GM21423 (cell line): ENCODE data around the gene KBTBD12.

Source experiments
- ATAC-seq: cut with Tn5 transposase; IDR thresholded peaks from one replicate; pipeline ENCODE4 v1.9.1; 2021; ENCODE audit warnings: mild to moderate bottlenecking, moderate library complexity; ENCODE audit not compliant: unreplicated experiment

KBTBD12 gene

DNA sequence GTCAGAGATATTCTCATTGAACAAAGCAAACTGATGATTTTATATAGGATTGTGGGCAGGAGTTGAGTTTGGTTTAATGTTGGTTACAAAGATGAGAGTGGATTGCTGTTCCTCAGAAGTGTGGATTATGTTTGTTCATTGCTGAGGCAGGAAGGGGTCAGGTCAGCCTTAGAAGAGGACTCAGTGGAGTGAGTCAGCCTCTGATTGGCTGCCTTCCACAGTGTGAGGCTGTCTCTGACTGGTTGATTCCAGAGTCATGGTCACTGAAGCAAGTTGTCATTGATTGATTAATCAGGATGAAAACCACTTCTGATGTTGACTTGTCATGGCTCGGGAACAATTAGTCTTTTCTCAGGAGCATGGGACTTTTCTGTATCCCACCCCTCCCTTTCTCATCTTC, 36.2 kb downstream of the KBTBD12 start:
- no peak for ATAC-seq

DNA sequence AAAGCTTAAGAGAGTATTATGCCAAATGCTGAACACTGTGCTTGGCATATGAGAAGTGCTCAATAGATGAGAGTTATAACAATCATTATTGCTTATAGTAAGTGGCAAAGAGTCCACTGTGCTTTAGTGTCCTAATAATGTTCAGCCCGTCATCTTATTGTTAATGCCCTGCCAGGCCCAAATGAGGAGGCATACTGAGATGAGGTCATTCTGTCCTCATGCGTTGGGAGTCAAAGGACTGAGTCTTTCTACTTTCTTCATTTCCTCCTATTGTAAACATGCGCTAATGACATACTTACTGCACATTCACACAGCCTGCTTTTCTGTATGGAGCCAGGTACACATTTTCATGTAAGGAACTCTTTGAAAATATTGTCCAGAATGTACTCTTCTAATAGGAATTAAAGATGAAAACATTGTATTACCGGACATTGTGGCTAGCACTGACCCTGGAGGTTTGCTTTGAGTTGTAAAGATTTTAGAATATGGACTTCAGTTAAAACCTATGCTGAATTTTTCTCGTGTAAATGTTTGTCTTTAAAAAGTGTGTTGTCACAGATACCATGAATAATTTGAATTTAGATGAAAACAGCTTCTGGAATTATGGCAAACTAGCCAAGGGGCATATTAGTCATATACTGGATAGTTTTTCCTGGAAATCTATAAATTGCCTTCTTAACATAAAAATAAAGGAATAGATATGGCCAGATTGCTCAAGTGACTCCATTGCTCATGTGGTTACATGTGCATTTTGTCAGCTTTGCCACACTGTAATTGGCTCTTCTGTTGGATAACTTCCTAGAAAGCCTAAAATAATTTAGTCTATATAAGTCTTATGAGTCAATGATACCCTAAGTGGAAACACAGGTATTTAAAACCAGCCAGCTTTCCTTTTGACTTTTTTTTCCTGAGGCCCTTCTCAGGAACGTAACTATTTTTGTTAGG, 38.3 kb downstream of the KBTBD12 start:
- no peak for ATAC-seq

DNA sequence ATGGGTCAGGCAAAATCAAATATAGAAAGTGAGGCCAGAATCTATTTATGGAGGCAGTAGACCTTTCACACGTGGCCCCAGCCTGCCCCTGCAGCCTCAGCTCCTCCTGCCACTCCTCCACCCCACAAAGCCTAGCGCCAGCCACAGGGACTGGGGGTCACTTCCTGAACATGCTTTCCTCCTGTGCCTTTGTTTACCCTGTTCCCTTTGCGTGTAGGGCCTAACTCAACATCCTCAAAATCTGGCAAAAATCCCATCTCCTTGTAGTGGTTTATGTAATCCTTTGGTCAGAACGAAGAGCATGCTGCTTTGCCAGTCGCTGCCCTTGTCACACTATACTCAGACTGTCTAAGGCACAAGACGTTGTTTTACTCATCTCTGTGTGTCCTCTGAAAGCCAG, 39.6 kb downstream of the KBTBD12 start:
- ATAC-seq = no peak

DNA sequence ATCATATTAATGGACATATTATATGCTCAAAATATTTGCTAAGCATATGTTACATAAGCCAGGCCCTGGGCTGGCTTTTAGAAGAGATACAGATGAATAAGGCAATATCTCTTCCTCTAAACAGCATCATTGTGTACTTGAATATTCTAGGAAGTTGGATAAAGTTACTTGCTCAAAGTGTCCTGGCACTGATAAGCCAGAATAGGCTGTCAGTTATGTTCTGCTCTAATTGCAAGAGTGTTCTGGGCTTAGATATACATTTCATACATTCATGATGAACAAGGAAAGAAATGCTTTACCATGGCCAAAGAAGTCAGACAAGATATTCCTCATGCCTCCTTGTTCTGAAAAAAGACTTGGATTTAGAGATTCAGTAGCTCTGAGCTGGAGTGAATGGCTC, 40.7 kb downstream of the KBTBD12 start:
- no peak for ATAC-seq

DNA sequence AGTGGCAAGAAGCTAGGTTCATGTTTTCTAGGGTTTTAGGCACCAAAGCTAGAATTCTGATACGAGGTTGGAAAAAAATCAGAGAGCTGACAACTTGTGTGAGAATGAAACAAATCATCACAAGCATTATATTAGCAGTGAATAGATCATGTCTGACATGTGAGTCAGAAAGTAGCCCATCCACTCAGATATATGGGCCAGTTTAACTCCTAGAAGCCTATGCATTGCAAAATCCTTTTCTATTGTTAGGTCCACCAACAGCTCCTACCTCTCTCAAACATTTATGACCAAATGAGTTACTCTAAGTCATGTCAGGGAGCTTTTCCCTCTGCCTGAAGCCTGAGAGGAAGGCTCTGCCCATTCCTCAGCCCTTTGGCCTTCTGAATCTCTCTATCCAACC, 44.0 kb downstream of the KBTBD12 start:
- ATAC-seq = no peak

DNA sequence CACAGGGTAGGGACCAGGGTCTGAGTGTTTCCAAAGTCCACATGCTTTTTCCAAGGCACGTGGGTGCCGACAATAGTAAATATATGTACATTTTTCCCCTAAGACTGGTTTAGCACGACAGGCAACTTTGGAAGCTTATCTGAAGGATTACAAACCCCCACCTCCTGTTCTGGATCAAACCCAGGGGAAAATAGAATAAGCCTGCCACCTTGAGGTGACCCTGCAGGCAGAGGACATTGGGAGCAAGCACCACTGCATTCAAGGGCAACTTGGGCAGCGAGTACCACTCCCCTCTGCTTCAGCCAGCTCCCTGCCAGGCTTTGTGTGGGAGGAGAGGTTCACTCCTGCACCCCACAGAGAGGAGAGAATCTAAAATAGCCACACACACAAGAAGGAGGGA, 44.8 kb downstream of the KBTBD12 start:
- no peak for ATAC-seq

DNA sequence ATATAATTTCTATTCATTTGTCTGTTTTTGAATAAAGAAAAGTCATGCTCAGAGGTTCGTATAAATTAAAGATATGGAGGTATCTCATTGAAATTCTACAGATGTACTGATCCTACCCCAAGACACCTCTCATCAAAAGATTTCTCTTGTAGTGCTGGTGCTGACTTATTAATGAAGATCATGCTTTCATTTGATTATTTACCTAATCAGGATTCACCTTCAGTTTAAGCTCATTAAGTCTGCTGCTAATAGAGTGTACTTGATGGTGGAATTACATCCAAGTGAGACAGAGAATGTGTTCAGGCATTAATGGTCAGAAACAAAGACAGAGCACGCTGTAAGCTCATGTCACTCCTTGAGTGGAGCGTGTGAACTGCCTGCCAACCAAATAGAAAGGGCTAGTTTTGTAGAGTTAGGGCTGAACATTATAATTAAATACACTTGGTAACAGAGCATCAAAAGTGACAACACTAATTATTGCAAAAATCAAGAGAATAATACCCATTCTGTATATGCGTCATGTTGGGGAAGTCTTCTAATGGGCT, 45.5 kb downstream of the KBTBD12 start:
- no peak for ATAC-seq

DNA sequence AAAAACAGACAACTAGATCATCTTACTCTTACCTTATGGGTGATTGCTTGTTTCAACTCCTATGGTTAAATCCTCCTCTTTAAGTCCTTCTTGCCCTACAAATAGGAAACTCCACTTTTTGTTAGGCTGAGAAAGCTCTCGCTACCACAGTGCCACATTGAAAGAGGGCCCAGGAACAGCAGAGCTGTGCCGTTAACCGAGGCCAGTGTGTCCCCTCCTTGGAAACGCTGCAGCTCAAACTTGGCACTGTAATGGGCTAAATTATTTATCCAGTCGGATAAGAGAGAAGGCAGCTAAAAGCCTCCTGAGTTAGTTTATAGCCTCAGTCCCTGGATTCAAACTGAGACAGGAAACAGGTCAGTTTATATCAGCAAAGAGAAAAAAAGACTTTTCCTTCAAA, 46.1 kb downstream of the KBTBD12 start:
- no peak for ATAC-seq

DNA sequence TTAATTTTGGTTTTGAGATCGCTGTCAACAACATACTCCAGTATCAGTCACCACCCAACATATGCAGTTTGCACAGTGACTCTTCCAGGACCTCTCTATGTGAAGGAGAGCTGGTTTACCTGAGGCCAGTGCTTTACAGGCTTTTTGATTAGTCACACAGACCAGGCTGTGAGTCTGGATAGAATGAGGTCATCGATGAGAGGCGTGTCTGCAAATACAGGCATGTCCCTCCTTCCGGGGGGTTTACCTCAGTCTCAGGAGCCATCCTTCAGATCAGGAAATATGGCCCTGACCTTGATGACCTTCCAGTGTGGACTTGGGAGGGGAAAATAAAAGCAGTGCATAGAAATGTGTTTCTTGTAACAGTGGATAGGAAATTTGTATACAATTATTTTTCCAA, 46.9 kb downstream of the KBTBD12 start:
- ATAC-seq = no peak

DNA sequence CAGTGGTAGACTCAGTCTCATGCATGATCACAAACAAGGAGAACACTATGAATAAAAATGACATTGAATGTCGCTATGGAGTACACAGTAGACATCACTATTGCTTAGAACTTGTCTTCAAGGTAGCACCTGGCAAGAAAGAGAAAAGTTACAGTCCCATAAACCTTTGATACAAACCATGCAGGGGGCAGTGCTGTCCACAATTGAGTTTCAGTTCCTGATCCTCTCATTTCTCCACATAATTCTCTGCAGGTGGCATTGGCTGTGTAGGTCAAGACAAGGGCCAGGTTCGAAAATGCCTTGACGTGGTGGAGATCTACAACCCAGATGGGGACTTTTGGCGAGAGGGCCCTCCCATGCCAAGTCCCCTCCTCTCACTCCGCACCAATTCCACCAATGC, 47.9 kb downstream of the KBTBD12 start:
- ATAC-seq = no peak

DNA sequence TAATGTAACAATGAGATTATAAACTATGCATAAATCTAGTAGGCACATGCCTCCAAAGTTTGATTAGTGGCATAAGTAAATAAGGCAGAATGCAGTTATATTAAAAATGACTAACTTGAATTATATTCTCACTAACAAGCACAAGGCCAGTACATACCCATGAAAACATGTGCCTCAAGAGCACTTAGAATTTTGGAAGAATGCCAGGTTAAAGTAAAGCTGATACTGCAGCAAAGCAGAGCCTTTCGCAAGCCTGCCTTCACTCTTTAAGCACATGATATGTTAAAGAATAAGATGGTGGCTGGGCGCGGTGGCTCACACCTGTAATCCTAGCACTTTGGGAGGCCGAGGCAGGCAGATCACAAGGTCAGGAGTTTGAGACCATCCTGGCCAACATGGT, 49.0 kb downstream of the KBTBD12 start:
- no peak for ATAC-seq

DNA sequence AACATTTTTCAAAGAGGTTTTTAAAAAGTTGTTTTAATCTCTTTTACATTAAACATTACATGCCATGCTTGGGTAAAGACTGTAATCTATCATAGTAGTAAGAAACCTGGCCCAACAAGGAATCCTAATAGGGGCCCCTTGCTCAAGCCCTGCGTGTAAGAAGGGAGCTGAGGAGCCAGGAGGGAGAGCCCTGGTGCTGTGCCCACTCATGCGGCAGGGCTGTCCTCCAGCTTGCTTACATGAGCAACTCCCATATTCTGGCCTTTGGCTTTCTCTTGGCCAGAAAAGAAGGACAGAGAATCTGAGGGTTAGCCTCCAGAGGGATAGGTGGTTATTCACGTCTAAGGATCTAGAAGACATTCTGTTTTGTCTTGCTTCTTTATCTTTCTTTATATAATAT, 49.8 kb downstream of the KBTBD12 start:
- ATAC-seq = no peak

DNA sequence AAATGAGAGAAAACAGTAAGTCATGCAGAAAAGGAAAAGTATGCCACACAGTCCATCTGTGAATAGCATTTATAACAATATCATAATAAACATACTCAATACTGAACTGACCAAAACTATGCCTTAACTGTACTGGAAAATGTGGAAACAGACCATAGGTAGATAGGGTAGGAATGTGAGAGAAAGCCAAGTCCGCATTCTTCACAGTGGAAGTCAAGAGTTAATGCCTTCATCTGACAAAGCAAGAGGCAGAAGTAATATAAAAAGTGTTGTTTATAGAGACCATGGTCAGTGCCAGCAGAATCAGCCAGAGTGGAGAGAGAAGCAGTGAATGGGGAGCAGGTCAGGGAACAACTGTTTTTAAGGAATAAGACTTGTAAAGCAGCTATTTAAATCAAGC, 52.3 kb downstream of the KBTBD12 start:
- ATAC-seq = no peak

DNA sequence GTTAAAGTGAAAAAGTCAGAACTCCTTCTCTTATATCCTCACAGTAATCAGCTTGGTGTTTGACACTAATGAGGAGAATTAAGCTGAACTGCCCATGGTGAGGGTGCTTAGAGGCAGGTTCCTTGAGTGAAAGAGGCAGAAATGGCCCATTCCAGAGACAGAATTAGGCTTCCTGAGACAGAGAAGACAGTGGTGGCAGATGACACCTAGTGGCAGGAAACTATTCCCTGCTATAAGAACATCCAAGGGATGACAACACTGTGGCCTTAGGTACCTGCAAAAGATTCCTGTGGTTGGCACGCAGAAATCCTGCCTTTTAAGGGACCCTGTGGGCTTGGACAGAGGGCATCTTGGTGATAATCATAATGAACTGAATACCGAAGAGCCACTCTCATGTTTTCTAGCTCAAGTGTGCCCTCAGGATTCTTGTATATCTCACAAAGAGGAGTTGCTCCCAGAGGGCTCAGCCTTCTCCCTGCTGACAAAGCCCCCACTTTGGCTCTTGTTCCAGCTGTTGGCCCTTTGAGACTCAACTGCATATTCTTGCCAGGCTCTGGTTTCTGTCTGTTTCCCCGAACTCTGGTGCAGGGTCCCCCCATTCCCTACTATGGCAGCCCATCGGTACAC, 56.0 kb downstream of the KBTBD12 start:
- ATAC-seq = no peak

DNA sequence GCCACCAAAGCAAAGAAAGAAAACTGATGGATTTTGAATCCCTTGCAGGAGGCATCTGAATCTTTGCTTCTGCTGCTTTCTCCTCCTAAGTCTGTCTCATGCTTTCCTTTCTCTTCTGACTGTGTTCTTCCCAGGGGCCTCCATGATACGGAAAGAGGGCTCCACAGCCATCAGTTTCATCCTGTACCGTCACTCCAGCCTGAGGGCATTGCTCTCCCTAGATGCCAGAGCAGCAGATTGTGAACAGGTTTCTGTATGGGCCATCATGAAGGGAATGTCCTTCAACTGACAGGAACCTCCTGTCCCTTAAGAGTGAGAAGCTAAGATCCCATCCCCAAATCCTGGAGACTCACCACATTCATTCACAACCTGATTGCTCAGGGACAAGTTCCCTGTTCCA, 59.2 kb downstream of the KBTBD12 start:
- ATAC-seq = no peak

DNA sequence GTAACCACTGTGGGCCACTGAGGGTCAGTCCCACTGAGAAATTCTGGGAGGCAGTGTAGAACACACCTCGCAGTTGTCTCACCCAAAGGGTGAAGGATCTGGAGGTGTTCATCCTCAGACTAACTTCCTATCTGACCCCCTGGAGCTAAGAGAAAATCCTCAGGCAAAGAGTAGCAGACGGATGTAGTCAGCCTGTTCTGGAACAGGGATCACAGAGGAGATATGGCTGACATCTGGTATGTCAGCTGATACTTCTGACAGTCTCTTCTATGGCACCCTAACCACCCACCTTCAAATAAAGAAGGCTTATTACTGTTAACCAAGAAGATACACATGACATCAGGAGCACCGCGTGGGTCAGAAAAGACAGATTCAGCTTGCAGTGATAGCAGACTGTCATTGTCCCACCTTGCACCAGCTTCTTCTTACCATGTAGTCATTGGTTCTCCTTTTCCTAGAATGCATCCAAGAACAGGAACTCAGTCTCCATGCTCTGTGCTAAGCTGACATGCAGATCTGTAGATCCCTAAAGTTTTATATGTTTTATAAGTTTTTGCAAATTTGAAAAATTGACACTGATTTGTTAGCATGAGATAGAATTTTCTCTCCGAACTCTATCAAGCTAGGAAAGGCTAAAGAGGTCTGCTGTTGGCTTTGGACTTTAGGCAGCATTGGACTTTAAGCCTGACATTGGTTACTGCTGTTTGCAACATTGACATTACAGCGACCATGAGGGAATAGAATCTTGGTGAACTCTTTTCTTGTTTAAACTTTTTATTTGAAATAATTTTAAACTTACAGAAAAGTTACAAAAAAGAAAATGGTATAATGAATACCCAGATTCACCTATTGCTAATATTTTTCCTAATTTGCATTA, 60.4 kb downstream of the KBTBD12 start:
- no peak for ATAC-seq

DNA sequence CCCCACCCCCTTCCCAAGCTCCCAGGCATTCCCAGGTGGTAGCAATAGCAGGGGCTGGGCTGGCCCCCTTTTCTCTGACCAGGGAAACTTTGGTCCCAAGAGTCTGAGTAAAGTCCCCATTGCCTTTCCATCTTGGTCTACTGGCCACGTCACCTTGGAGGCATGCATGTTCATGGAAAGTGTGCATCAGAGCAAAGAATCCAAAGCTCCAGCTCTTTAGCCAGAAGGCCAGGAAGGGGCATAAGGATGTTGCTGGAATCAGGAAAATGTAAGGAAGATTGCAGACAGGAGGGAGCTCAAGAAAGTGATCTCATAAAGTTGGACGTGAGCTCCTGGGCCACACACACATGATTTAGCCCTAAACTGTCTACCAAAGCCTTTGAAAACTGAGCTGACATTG, 63.6 kb downstream of the KBTBD12 start:
- ATAC-seq = no peak

DNA sequence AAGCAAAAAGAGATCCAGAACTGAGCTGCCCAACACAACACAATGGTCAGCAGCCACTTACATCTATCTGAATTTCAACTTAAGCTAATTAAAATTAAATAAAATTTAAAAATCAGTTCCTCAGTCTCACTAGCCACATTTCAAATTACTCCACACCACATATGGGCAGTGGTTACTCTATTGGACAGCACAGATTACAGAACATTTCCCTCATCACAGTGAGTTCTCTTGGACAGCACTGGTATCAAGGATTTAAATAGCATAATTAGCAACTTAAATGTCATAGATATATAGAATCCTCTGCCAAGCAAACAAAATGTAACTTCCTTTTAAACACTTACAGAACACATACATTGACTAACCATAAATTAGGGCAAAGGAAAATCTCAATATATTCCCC, 64.4 kb downstream of the KBTBD12 start:
- ATAC-seq = no peak

DNA sequence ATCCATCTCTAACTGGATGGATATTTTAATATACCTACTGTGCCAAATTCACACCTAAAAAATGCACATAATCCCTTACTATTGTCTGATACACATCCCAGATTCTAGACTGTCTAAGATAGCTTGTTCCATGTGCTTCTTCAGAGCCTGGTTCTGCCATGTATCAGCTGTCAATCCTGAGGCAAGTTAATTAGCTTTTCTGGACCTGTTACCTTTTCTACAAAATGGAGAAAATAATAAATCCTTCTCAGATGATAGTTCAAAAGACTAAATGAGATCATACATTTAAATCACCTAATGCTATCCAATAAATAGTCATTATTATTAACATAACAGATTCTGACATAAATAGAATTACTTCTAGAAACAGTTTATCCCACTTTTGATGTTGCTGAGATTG, 66.1 kb downstream of the KBTBD12 start:
- no peak for ATAC-seq

DNA sequence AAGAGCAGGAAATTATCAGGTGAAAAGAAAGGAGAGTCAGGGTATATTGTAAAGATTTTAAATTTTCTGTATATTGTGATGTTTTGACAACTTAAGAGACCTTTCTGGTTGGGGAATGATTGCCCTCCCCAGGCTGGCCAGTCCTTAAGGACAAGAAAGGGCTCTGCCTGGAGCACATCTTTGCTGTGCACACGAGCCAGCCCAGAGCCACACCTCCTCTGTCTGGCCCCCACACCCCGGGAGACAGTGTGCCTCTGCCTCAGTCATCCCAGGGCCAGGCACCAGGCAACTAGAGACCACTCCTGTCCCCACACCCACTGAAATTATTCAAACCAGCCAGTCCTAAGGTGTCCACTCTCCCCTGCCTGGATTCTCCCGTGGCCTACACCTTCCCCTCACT, 67.1 kb downstream of the KBTBD12 start:
- ATAC-seq = no peak

DNA sequence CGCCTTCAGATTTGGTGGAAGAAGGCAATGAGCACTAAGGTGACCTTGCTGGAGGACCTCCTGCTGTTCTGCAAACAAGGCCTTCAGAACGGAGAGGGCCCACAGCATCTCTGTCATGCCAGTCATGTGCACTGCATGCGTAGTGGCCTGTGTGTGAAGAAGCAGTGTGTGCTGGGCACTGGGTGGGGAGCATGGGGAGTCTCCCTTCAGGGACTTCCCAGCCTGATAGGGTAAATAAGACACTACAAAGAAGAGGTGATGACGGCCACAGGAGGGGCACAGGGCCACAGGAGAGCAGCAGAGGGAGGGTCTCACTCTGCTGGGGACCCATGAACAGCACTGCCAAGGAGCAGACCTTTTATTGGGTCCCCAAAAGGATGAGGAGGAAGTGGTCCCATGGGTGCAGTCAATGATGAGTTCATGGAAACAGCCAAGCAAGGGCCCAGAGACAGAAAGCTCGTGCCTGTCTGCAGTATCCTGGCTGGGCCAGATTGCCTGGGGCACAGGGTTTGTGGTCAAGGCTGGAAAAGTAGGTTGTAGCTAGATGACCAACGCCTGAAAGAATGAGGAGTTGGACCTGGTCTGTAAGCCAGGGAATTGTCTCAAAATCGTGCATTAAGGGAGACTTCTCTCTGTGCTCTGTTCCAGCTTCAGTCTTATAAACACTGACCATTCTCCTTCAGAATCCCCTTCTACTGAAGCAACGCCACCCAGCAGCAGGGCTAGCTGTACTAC, 69.4 kb downstream of the KBTBD12 start:
- ATAC-seq = no peak
